HG02642 (cell line): ENCODE data around the gene SMC6.

Experiments used
- ATAC-seq: cut with Tn5 transposase; IDR thresholded peaks from one replicate; pipeline ENCODE4 v1.9.1; 2021; ENCODE audit warnings: mild to moderate bottlenecking; ENCODE audit not compliant: unreplicated experiment, poor library complexity

SMC6 gene

GRCh38 chr2:17768894-17769293, 15.3 kb upstream of the SMC6 start:
- ATAC-seq, result no peak

- no peak for ATAC-seq
Observed at GRCh38 chr2:17765398-17765797, 11.8 kb upstream of the SMC6 start.

- no peak for ATAC-seq
Observed at GRCh38 chr2:17763641-17764333, 10.2 kb upstream of the SMC6 start.

- no peak for ATAC-seq
Observed at GRCh38 chr2:17762451-17762850, 8.8 kb upstream of the SMC6 start.

- ATAC-seq, result no peak
Observed at GRCh38 chr2:17759805-17760204, 6.2 kb upstream of the SMC6 start.

- no peak for ATAC-seq
Observed at GRCh38 chr2:17758118-17758517, 4.5 kb upstream of the SMC6 start.

- no peak for ATAC-seq
Observed at GRCh38 chr2:17757321-17757720, 3.7 kb upstream of the SMC6 start.

- ATAC-seq, result no peak
Observed at GRCh38 chr2:17756668-17757067, 3.1 kb upstream of the SMC6 start.

- no peak for ATAC-seq
Observed at GRCh38 chr2:17754773-17755425, 1.3 kb upstream of the SMC6 start.

- peak; percentile 45 for ATAC-seq
Observed at GRCh38 chr2:17752892-17753802, 463 bp downstream of the SMC6 start.

- no peak for ATAC-seq
Observed at GRCh38 chr2:17752246-17752645, 1.4 kb downstream of the SMC6 start.

- ATAC-seq, result peak; percentile 14
Observed at GRCh38 chr2:17749753-17750438, 3.7 kb downstream of the SMC6 start.

GRCh38 chr2:17748745-17749144, 4.9 kb downstream of the SMC6 start:
- no peak for ATAC-seq

GRCh38 chr2:17747684-17748452, 5.7 kb downstream of the SMC6 start:
- no peak for ATAC-seq

- ATAC-seq, result no peak
Observed at GRCh38 chr2:17740203-17740602, 13.4 kb downstream of the SMC6 start.

GRCh38 chr2:17736989-17737388, 16.6 kb downstream of the SMC6 start:
- no peak for ATAC-seq

- no peak for ATAC-seq
Observed at GRCh38 chr2:17735864-17736263, 17.7 kb downstream of the SMC6 start.

GRCh38 chr2:17733599-17733998, 20.0 kb downstream of the SMC6 start:
- no peak for ATAC-seq

- no peak for ATAC-seq
Observed at GRCh38 chr2:17729880-17730279, 23.7 kb downstream of the SMC6 start.

- no peak for ATAC-seq
Observed at GRCh38 chr2:17728210-17728609, 25.4 kb downstream of the SMC6 start.
